Fibroblast of lung (primary cell): ENCODE results near the gene CAPZB. TPM values are rescaled to one million over a fixed set of nuclear protein-coding genes. Genes with fewer than 3 reads are reported as not detected.
"Not testable (repeated sequence)": the region's sequence is repeated elsewhere in the genome, so short reads cannot be mapped to it uniquely, and the experiment has no call there.

Experiments
- DNase-seq, 2 donors: peaks; one replicate each; pipeline versions ENCODE4 v3.0.0 to v3.0.0-alpha.2; 2010; ENCODE audit warnings: low read depth in 2 of 2
- H2AFZ ChIP-seq: 2 replicates; pipeline ENCODE4 v1.5.1; 2012; ENCODE audit warnings: low read length, control low read depth, inconsistent platforms
- H3K27ac ChIP-seq: 2 replicates; pipeline ENCODE4 v1.5.1; 2011; ENCODE audit warnings: low read length, control low read depth; ENCODE audit not compliant: insufficient read depth
- H3K27me3 ChIP-seq: 2 replicates; pipeline ENCODE4 v1.5.1; 2011; ENCODE audit warnings: mild to moderate bottlenecking, low read length; ENCODE audit not compliant: control insufficient read depth, insufficient read depth
- H3K36me3 ChIP-seq: 2 replicates; pipeline ENCODE4 v1.5.1; 2011; ENCODE audit warnings: low read length; ENCODE audit not compliant: control insufficient read depth, insufficient read depth
- H3K4me1 ChIP-seq: 2 replicates; pipeline ENCODE4 v1.5.1; 2011; ENCODE audit warnings: low read length; ENCODE audit not compliant: control insufficient read depth, insufficient read depth; ENCODE audit errors: extremely low read depth
- H3K4me2 ChIP-seq: 2 replicates; pipeline ENCODE4 v1.5.1; 2011; ENCODE audit warnings: low read length, control low read depth; ENCODE audit not compliant: insufficient read depth; ENCODE audit errors: extremely low read depth
- H3K4me3 ChIP-seq, 4 experiments: fragments of 200-600 bp in 1 of 4; sonication (generic) in 1 of 4; replicated peaks in 1 of 4; 2 replicates each; pipeline ENCODE4 v1.5.1; 2011 to 2016; ENCODE audit warnings: low read length in 4 of 4, low read depth in 3 of 4, mild to moderate bottlenecking in 3 of 4, control low read depth in 2 of 4, inconsistent platforms in 1 of 4, mixed read lengths in 1 of 4; ENCODE audit not compliant: insufficient read depth in 1 of 4; ENCODE audit errors: control extremely low read depth in 1 of 4
- H3K79me2 ChIP-seq: 2 replicates; pipeline ENCODE4 v1.5.1; 2012; ENCODE audit warnings: mild to moderate bottlenecking, low read length, inconsistent platforms; ENCODE audit not compliant: control insufficient read depth, insufficient read depth
- H3K9ac ChIP-seq: 2 replicates; pipeline ENCODE4 v1.5.1; 2011; ENCODE audit warnings: mild to moderate bottlenecking, low read length, control low read depth; ENCODE audit not compliant: insufficient read depth
- H3K9me3 ChIP-seq: 2 replicates; pipeline ENCODE4 v1.5.1; 2012; ENCODE audit warnings: low read depth, low read length; ENCODE audit not compliant: control insufficient read depth, insufficient read depth
- H4K20me1 ChIP-seq: 2 replicates; pipeline ENCODE4 v1.5.1; 2011; ENCODE audit warnings: low read length; ENCODE audit not compliant: control insufficient read depth, insufficient read depth; ENCODE audit errors: extremely low read depth
- EZH2 ChIP-seq: IDR thresholded peaks from 2 replicates; pipeline ENCODE4 v1.5.1; 2012; ENCODE audit warnings: low read length, control low read depth, mild to moderate bottlenecking; ENCODE audit errors: missing control alignments
- polyA plus RNA-seq, 2 donors: library from polyadenylated mRNA; depleted of rRNA in 1 of 2; stranded (reverse) in 1 of 2; unstranded in 1 of 2; fragments of >200 nt; gene quantifications; 2 replicates each; pipeline ENCODE4 v1.2.1, GENCODE V29; 2011 to 2012; ENCODE audit warnings: missing spikeins in 1 of 2
- total RNA-seq: library from RNA; depleted of rRNA; stranded (reverse); fragments of >200 nt; gene quantifications from 2 replicates; pipeline ENCODE4 v1.2.1, GENCODE V29; 2014
- TF ChIP-seq, protein P1 (sequence below), 2 donors: IDR thresholded peaks in 1 of 2; conservative IDR thresholded peaks in 1 of 2; 1 replicate in 1 of 2; 2 replicates in 1 of 2; pipeline ENCODE4 v1.5.1; 2011 to 2012; ENCODE audit warnings: low read length in 2 of 2, control low read depth in 1 of 2, inconsistent platforms in 1 of 2, low read depth in 1 of 2, mild to moderate bottlenecking in 1 of 2

Gene CAPZB
- total and polyA plus RNA-seq, 2 donors (not counting 1 experiment from before 2014, with no cell fraction given), result 104 to 495 TPM

DNA sequence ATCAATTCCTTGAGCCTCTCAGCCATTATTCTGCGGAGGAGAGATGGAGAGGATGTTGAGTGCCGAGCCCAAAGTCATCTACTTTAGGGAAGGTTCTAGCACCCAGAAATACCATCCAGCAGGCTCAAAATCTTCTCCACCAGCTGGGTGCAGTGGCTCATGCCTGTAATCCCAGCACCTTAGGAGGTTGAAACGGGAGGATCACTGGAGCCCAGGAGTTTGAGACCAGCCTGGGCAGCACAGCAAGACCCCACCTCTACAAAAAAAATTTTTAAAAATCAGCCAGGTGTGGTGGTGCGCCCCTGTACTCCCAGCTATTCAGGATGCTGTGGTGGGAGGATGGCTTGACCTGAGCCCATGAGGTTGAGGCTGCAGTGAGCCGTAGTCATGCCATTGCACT lies 39.5 kb upstream of the CAPZB start:
- H3K4me1 ChIP-seq, result no peaks in the 10 kb centered on the region
- H3K4me3 ChIP-seq, result no peak overlapping the region
- DNase-seq, result no peak
- TF ChIP-seq EZH2, result no peak
- TF ChIP-seq, protein P1, sequence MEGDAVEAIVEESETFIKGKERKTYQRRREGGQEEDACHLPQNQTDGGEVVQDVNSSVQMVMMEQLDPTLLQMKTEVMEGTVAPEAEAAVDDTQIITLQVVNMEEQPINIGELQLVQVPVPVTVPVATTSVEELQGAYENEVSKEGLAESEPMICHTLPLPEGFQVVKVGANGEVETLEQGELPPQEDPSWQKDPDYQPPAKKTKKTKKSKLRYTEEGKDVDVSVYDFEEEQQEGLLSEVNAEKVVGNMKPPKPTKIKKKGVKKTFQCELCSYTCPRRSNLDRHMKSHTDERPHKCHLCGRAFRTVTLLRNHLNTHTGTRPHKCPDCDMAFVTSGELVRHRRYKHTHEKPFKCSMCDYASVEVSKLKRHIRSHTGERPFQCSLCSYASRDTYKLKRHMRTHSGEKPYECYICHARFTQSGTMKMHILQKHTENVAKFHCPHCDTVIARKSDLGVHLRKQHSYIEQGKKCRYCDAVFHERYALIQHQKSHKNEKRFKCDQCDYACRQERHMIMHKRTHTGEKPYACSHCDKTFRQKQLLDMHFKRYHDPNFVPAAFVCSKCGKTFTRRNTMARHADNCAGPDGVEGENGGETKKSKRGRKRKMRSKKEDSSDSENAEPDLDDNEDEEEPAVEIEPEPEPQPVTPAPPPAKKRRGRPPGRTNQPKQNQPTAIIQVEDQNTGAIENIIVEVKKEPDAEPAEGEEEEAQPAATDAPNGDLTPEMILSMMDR (conservative IDR thresholded peaks at IDR 0.05 in 1 of 2, IDR thresholded peaks at IDR 0.05 in 1 of 2; ENCODE audit: low read depth in 1 of 2, low read length in 2 of 2), result no peak
- H3K9ac ChIP-seq, result no peak overlapping the region
- H4K20me1 ChIP-seq, result no peaks in the 10 kb centered on the region
- H3K9me3 ChIP-seq, result no peaks in the 10 kb centered on the region
- H3K27ac ChIP-seq, result no peak overlapping the region
- no peaks in the 10 kb centered on the region for H3K79me2 ChIP-seq
- H2AFZ ChIP-seq, result no peak overlapping the region
- no peaks in the 10 kb centered on the region for H3K36me3 ChIP-seq
- H3K27me3 ChIP-seq, result no peaks in the 10 kb centered on the region
- H3K4me2 ChIP-seq, result no peak overlapping the region

DNA sequence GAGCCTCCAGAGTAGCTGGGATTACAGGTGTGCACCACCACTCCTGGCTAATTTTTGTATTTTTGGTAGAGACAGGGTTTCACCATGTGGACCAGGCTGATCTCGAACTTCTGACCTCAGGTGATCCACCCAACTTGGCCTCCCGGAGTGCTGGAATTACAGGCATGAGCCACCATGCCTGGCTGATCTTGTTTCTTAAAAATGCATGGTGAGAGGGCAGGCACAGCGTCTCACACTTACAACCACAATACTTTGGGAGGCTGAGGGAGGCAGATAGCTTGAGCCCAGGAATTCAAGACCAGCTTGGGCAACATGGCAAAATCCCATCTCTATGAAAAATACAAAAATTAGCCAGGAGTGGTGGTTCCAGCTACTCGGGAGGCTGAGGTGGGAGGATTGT lies 37.2 kb upstream of the CAPZB start:
- H3K36me3 ChIP-seq, H3K4me3 ChIP-seq, H3K9ac ChIP-seq, H4K20me1 ChIP-seq, H3K9me3 ChIP-seq, H3K4me1 ChIP-seq, H3K27ac ChIP-seq, H3K4me2 ChIP-seq, H3K79me2 ChIP-seq, H2AFZ ChIP-seq, H3K27me3 ChIP-seq, DNase-seq: not testable (repeated sequence)

GRCh38 chr1:19521411-19521810 lies 36.1 kb upstream of the CAPZB start:
- no peak for DNase-seq
- no peak overlapping the region for H3K9ac ChIP-seq
- no peak overlapping the region for H3K27ac ChIP-seq
- no peak overlapping the region for H3K4me3 ChIP-seq
- H3K4me2 ChIP-seq, result no peak overlapping the region
- no peaks in the 10 kb centered on the region for H3K4me1 ChIP-seq
- H3K79me2 ChIP-seq, result no peaks in the 10 kb centered on the region
- no peaks in the 10 kb centered on the region for H3K9me3 ChIP-seq
- no peaks in the 10 kb centered on the region for H3K36me3 ChIP-seq
- H2AFZ ChIP-seq, result no peak overlapping the region
- TF ChIP-seq, protein P1 (conservative IDR thresholded peaks at IDR 0.05 in 1 of 2, IDR thresholded peaks at IDR 0.05 in 1 of 2; ENCODE audit: low read depth in 1 of 2, low read length in 2 of 2), result no peak
- TF ChIP-seq EZH2, result no peak
- H3K27me3 ChIP-seq, result no peaks in the 10 kb centered on the region
- H4K20me1 ChIP-seq, result no peaks in the 10 kb centered on the region
